ENCODE measurements around the gene TRIM33.

DNA sequence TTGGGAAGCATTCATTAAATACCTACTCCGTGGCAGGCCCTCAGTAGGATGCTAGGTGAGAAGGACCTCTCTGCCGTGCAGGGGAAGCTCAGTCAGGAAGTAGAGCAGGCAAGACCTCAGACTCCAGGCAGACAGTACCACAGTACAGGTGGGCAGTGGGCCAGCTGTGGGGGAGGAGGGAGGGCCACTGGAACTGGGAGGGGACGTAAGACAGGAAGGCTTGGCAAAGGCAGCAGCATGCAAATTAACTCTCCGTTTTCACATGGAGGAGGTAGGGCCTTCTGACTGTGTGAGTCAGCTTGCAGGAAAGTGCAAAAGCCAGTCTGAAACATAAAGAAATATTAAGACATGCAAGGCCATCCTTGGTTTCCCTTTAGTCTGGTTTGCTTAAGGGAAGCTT, 157.7 kb downstream of the TRIM33 start:
- TF ChIP-seq, protein P1, sequence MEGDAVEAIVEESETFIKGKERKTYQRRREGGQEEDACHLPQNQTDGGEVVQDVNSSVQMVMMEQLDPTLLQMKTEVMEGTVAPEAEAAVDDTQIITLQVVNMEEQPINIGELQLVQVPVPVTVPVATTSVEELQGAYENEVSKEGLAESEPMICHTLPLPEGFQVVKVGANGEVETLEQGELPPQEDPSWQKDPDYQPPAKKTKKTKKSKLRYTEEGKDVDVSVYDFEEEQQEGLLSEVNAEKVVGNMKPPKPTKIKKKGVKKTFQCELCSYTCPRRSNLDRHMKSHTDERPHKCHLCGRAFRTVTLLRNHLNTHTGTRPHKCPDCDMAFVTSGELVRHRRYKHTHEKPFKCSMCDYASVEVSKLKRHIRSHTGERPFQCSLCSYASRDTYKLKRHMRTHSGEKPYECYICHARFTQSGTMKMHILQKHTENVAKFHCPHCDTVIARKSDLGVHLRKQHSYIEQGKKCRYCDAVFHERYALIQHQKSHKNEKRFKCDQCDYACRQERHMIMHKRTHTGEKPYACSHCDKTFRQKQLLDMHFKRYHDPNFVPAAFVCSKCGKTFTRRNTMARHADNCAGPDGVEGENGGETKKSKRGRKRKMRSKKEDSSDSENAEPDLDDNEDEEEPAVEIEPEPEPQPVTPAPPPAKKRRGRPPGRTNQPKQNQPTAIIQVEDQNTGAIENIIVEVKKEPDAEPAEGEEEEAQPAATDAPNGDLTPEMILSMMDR (IDR thresholded peaks at IDR 0.05): no peak
- TF ChIP-seq POLR2A (IDR thresholded peaks at IDR 0.05): no peak

All from gastroesophageal sphincter (tissue), 3 donors.